HG03045 (cell line): ENCODE measurements around the gene FBN1.

Experiments used
- ATAC-seq: cut with Tn5 transposase; IDR thresholded peaks from one replicate; pipeline ENCODE4 v1.9.1; 2021; ENCODE audit warnings: mild to moderate bottlenecking, moderate library complexity; ENCODE audit not compliant: unreplicated experiment

FBN1 gene

DNA sequence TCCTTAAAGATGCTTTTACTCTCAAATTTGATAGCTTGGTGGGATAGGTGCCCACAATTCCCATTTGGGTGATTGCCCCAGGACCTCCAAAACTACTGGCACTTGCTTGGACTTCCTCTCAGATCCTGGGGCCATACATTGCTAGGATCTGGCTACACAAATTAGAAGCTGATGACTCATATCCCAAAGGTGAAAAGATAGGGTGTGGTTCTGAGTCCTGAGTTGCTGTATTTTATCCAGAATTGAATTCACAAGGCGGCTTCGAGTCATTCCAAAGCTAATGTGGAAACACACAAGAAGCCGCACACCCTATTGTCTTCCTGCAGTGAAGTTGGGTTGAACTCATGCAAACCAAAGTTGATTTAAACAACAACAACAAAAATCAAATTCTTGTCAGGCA lies 260.9 kb downstream of the FBN1 start:
- ATAC-seq = no peak

DNA sequence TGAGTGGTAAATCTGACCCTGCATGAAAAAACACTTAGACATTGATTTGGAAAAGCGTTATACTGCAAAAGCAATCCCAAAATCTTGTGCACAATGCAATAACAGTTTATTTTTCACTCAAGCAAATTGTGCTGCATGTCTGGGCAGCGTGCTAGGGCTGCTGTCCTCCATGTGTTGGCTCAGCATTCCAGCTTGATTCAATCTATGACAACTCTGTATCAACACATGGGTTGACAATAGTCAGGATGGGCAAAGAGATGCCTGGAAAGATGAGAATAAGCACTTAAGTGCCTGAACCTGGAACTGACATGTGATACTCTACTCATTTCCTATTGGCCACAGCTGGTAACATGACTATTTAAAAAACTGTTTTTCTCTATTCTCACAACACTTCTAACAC lies 262.5 kb downstream of the FBN1 start:
- no peak for ATAC-seq

DNA sequence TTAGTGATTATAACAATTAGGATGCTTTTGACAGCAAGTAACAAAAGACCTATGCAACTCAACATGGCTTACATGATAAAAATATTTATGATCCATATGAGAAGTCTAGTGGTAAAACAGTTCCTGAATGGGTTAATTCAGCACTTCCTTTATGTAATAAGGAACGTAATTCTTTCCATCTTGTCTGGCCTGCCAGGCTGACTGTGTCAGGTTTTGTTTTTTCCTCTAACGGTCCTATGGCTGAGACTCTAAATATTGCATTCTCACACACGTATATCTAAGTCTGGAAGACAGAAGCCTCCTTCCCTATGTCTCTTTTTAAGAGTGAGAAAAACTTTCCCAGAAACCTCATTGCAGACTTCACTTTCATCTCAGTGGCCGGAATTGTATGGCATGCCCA lies 263.6 kb downstream of the FBN1 start:
- no peak for ATAC-seq

DNA sequence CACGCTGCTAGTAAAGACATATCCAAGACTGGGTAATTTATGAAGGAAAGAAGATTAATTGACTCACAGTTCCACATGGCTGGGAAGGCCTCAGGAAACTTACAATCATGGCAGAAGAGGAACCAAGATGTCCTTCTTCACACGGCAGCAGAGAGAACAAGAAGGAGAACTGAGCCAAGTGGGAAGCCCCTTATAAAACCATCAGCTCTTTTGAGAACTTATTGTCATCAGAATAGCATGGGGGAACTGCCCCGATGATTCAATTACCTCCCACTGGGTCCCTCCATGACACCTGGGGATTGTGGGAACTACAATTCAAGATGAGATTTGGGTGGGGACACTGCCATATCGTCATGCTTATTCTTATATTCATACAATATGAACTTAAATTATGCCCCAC lies 265.3 kb downstream of the FBN1 start:
- ATAC-seq = no peak

DNA sequence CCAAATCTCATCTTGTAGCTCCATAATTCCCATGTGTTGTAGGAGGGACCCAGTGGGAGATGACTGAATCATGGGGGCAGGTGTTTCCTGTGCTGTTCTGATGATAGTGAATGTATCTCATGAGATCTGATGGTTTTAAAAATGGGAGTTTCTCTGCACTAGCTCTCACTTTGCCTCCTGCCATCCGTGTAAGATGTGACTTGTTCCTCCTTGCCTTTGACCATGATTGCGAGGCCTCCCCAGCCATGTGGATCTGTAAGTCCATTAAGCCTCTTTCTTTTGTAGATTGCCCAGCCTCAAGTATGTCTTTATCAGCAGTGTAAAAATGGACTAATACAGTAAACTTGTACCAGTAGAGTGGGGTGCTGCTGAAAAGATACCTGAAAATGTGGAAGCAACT lies 269.7 kb downstream of the FBN1 start:
- ATAC-seq = no peak

DNA sequence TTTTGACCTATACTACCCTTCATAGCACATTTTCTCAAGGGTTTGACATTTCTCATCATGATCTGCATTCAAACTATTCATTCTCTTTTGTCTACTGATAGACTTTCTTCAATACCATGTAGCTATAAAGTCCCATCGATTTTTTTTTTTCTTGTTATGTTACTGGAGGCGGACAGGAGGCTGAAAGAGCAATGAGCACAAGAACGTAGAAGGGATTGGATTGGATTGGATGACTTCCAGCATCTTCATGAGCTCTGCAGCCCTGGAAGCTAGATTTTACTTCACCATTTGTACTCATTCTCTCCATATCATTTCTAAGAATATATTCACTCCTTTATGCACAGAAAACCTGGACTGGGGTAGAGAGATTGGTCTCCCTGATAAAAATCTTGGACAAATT lies 271.0 kb downstream of the FBN1 start:
- ATAC-seq = no peak

DNA sequence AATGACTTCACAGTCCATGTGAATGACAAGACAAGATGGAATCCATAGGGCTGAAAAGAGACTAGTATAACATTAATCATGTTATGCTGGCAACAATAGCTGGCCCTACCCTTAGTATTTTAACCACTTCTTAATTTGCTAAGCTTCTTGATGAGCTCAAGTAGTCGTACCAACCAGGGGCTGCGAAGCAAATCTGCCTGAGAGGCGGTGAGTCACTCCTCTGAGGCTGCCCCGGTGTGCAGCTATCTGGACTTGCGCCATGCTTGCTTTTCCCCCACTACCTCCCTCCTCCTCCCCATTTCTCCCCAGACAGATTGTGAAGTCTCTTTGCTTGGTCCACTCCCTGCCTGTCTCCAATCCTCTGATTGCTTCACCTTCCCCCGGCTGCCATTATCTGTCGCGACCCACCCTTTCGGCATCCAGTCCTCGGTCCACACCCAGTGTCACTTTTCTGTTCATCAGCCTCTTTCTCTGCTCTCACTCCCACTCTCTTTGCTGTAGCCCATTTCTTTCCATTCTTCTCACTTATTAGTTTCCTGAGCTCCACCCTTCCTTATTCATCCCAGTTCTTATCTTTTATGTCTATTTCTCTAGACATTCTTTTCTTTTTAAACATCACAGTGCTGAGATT lies 271.6 kb downstream of the FBN1 start:
- no peak for ATAC-seq

DNA sequence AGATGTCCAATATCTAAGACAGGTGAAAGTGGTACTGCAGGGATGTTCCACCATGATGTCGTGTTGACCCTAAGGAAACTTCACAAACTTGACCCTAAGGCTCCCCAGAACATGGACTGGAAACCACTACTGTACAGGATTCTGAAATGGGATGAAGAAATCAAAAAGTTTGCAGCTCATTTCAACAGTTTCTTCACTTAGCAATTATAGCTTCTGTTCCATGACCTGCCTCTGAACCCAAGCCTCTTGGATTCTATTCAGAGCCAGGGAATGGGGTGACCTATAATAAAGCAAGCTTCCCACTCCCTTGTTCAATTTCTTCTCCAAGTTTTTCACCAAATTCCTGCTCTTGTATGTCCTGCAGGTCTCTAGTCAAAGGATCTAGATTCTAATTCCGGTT lies 273.5 kb downstream of the FBN1 start:
- no peak for ATAC-seq

DNA sequence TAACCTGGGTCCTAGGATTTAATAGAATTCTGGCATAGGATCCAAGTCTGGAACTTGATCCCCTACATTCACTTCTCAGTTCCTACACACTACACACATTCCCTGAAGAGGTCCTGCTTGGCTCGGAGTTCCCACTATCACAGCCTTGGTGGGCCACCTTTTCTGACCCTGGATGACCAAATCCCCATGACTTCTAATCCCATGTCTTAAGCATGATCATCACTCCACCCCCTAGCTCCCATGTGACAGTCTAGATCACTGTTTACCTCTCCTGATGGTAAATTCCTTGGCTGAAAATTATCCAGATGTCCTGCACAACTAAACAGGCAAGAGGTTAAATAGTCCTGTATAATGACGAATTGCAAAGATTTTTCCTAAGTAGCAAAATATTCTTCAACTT lies 274.0 kb downstream of the FBN1 start:
- ATAC-seq = no peak

DNA sequence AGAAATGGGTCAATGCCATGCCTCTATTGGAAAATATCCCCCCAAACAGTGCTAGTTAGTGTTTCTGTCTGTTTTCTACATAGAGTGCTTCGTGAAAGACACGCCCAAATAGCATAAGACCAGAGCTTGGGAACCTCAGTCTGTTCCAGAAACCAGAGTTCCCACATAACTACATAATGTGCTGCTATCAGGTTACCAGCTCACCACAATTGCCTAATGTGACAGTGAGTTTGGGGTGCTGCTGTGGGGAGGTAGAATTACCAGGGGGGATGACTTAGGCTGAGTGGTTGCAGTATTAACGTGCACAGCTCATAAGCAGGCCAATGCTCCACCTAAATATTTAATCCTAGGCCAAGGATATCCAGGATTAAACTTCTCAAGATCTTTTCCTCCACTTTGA lies 275.0 kb downstream of the FBN1 start:
- ATAC-seq = no peak

DNA sequence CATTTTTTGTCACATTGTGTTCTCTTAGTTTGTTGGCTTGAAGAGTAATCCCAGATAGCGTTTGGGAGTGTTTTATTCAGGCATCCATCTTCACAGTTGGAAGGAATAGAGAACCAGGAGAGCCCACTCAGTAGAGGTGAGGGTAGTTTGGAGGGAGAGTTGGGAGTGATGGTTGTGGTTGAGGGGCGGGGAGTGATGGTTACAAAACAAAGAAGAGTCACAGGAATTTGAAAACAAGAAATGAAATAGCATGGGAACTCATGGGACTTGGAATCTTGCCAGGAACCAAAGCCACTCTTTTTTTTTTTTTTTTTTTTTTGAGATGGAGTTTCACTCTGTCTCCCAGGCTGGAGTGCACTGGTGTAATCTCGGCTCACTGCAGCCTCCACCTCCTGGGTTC lies 278.0 kb downstream of the FBN1 start:
- no peak for ATAC-seq

DNA sequence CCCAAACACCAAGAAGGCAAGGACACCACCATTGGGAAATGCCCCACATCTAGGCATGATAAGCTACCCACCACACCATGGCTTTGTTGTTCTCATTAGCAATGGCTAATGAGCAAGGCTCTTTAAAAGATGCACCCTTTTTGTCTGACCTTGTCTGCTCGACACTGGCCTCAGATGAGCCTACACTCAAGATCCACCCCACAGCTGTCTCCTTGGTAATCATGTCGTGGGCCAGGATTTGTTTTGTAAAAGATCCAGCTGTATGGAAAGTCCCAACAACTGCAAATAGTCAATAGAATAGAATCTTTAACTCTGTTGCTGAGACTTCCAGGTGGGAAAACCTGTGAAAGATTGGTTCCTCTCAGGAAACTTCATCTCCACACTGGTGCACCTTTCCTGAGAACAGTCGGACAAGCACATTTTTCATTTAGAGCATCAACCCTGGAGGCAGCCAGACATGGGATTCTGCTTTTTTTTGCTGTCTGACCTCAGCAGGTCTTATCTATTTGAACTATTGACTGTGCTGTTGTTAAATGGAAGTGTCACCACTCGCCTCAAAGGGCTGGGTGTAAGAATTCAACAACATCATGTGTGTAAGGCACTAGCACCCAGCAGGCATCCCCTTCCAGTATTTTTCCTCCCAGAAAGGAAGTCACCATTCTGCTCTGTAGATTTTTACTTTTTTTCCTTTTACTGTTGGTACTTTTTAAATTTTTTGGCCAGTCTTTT lies 278.8 kb downstream of the FBN1 start:
- no peak for ATAC-seq

DNA sequence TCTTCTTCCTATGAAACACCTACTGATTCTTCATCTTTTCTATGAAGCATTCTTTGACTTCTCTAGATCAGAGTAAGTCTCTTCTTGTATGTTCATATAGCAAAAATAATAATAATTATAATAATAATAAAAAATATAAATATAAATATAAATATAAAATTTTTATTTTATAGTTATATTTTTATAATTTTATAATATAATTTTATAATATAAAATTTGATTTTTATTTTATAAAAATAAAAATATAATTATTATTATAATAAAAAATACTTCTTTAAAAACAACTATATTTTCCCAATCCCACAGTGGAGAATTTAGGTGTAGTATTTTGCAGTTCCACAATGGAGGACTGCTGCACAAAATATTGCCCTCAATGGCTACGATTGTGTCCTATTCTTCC lies 279.9 kb downstream of the FBN1 start:
- ATAC-seq = no peak

DNA sequence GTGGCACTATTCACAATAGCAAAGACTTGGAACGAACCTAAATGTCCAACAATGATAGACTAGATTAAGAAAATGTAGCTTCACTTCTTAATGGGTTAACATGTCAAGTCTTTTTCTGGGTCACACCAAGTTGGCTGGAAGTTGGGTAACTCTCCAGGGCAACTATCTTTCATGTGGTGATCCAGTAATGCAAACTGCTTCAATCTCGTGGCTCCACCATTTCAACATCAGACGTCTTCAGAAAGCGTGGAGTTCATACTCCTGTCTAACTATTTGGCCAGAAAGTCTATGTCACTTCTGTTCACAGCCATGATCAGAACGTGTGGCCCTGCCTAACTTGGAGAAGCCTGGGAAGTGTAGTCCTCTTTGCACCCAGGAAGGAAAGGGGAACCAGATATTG lies 282.0 kb downstream of the FBN1 start:
- ATAC-seq = no peak

DNA sequence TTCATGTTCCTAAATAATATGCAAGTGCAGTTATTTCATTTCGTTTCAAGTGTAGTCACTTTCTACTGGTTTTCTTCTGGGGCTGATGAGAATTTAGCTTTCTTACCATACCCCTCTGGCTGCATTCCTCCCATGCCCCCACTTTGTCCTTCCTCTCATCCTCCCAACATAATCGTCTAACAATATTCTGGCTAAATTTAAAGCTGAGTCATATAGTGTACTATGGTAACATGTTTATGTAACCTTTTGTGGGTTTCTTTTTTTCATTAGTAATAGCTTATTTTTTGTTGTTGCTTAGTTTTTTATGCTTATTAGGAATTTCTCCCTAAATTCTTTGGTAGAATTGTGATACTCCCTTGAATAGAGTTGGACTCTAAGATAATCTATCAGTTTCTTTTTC lies 283.8 kb downstream of the FBN1 start:
- no peak for ATAC-seq

DNA sequence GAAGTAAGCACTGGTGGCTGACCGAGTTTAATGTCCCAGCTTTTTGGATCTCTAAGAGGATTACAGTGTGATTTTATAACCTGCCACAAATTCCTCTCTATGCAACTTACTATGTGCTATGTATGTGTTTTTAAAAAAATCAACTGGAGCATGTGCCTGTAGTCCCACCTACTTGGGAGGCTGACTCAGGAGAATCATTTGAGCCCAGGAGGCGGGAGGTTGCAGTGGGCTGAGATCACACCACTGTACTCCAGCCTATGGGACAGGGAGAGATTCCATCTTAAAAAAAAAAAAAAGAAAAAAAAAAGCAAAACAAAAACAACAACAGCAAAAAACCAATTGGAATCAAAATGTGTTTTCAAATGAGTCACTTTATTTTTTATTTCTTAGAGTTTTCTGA lies 284.7 kb downstream of the FBN1 start:
- ATAC-seq = no peak
